Fibroblast of pulmonary artery (primary cell): ENCODE data around the gene ECE2.
A peak's percentile ranks its signal among the peaks of the same experiment; 100 is the strongest.

Experiments used
- DNase-seq: peaks from one replicate; pipeline ENCODE4 v3.0.0-alpha.2; 2010; ENCODE audit warnings: low read depth
- H3K4me3 ChIP-seq: replicated peaks from 2 replicates; pipeline ENCODE4 v1.5.1; 2011; ENCODE audit warnings: low read depth, mild to moderate bottlenecking, control low read depth, low read length, moderate library complexity
- CTCF ChIP-seq: IDR thresholded peaks from 2 replicates; pipeline ENCODE4 v1.5.1; 2011; ENCODE audit warnings: mild to moderate bottlenecking, control low read depth, low read length, inconsistent platforms; ENCODE audit errors: missing control alignments

The ECE2 gene

GRCh38 chr3:184314700-184315542 is 39.1 kb downstream of the ECE2 start:
- DNase-seq: peak; percentile 84
- TF ChIP-seq CTCF: no peak
- H3K4me3 ChIP-seq: peak overlapping the region; percentile 92

GRCh38 chr3:184315543-184315867 is 39.7 kb downstream of the ECE2 start:
- no peak for DNase-seq
- H3K4me3 ChIP-seq: peak overlapping the region; percentile 92
- TF ChIP-seq CTCF: no peak

- peak; percentile 34 for DNase-seq
- H3K4me3 ChIP-seq: peak overlapping the region; percentile 92
- TF ChIP-seq CTCF: no peak
These were observed 40.2 kb downstream of the ECE2 start for GRCh38 chr3:184315871-184316661.

- peak overlapping the region; percentile 92 for H3K4me3 ChIP-seq
- no peak for TF ChIP-seq CTCF
- DNase-seq: no peak
These were observed 41.0 kb downstream of the ECE2 start for GRCh38 chr3:184316792-184317191.

GRCh38 chr3:184317201-184317600 is 41.4 kb downstream of the ECE2 start:
- TF ChIP-seq CTCF: no peak
- H3K4me3 ChIP-seq: peak overlapping the region; percentile 92
- DNase-seq: no peak

- DNase-seq: peak; percentile 96
- no peak for TF ChIP-seq CTCF
- peak overlapping the region; percentile 34 for H3K4me3 ChIP-seq
These were observed 44.3 kb downstream of the ECE2 start for GRCh38 chr3:184320104-184320445.

- DNase-seq: no peak
- no peak overlapping the region for H3K4me3 ChIP-seq
- TF ChIP-seq CTCF: no peak
These were observed 45.8 kb downstream of the ECE2 start for GRCh38 chr3:184321666-184322065.
